PC-3 (cell line): ENCODE data around the gene PEX11B.

ENCODE experiments used
- CTCF ChIP-seq: fragments of 300-600 bp; sonication (generic); conservative IDR thresholded peaks from 2 replicates; pipeline ENCODE4 v1.5.1; 2017; ENCODE audit warnings: antibody characterized with exemption, low read depth, mild to moderate bottlenecking, low read length
- EZH2 ChIP-seq: fragments of 300-600 bp; sonication (generic); IDR thresholded peaks from one replicate; pipeline ENCODE4 v1.6.1; 2017; ENCODE audit warnings: antibody characterized with exemption, mild to moderate bottlenecking, low read length; ENCODE audit not compliant: unreplicated experiment
- EZH2phosphoT487 ChIP-seq: fragments of 300-600 bp; sonication (generic); IDR thresholded peaks from 2 replicates; pipeline ENCODE4 v1.6.1; 2018; ENCODE audit warnings: mild to moderate bottlenecking, antibody characterized with exemption, low read length, borderline replicate concordance

GRCh38 chr1:145942405-145942804 lies 23.9 kb upstream of the PEX11B start:
- no peak for TF ChIP-seq CTCF
- no peak for TF ChIP-seq EZH2
- no peak for TF ChIP-seq EZH2phosphoT487
